ENCODE data around the gene PRSS22.

The PRSS22 gene

GRCh38 chr16:2857451-2858244 is at the start of gene PRSS22:
Gene PRSS22, minus strand, starts transcription at chr16:2858170. Its CDS starts 66 bp downstream, at chr16:2858104.
- no peak for TF ChIP-seq POLR2A (IDR thresholded peaks at IDR 0.05; ENCODE audit: low read length)
- no peak for TF ChIP-seq GATA1 (IDR thresholded peaks at IDR 0.05; ENCODE audit: low read depth, low read length)
- no peak for DNase-seq

- DNase-seq: peak; percentile 72 to 76
Observed at GRCh38 chr16:2907084-2907753, 49.2 kb upstream of the PRSS22 start.

GRCh38 chr16:2905988-2906387 is 48.0 kb upstream of the PRSS22 start:
- TF ChIP-seq POLR2A (IDR thresholded peaks at IDR 0.05; ENCODE audit: low read length): no peak
- no peak for TF ChIP-seq GATA1 (IDR thresholded peaks at IDR 0.05; ENCODE audit: low read depth, low read length)
- DNase-seq: no peak

GRCh38 chr16:2905241-2905987 is 47.4 kb upstream of the PRSS22 start:
- no peak for TF ChIP-seq GATA1 (IDR thresholded peaks at IDR 0.05; ENCODE audit: low read depth, low read length)
- TF ChIP-seq POLR2A (IDR thresholded peaks at IDR 0.05; ENCODE audit: low read length): peak; percentile 87
- DNase-seq: peak; percentile 98

- DNase-seq: no peak
- no peak for TF ChIP-seq GATA1 (IDR thresholded peaks at IDR 0.05; ENCODE audit: low read depth, low read length)
- TF ChIP-seq POLR2A (IDR thresholded peaks at IDR 0.05; ENCODE audit: low read length): no peak
Observed at GRCh38 chr16:2904922-2905240, 46.9 kb upstream of the PRSS22 start.

GRCh38 chr16:2904100-2904921 is 46.3 kb upstream of the PRSS22 start:
- DNase-seq: peak; percentile 90 to 93
- TF ChIP-seq POLR2A (IDR thresholded peaks at IDR 0.05; ENCODE audit: low read length) (peak; percentile 51), GATA1 (IDR thresholded peaks at IDR 0.05; ENCODE audit: low read depth, low read length) (no peak)

- TF ChIP-seq GATA1 (IDR thresholded peaks at IDR 0.05; ENCODE audit: low read depth, low read length): no peak
- no peak for TF ChIP-seq POLR2A (IDR thresholded peaks at IDR 0.05; ENCODE audit: low read length)
- DNase-seq: no peak
Observed at GRCh38 chr16:2902337-2903130, 44.6 kb upstream of the PRSS22 start.

GRCh38 chr16:2900526-2901075 is 42.6 kb upstream of the PRSS22 start:
- TF ChIP-seq POLR2A (IDR thresholded peaks at IDR 0.05; ENCODE audit: low read length): no peak
- TF ChIP-seq GATA1 (IDR thresholded peaks at IDR 0.05; ENCODE audit: low read depth, low read length): no peak
- DNase-seq: no peak

GRCh38 chr16:2899564-2900072 is 41.6 kb upstream of the PRSS22 start:
- TF ChIP-seq POLR2A (IDR thresholded peaks at IDR 0.05; ENCODE audit: low read length): no peak
- no peak for TF ChIP-seq GATA1 (IDR thresholded peaks at IDR 0.05; ENCODE audit: low read depth, low read length)
- no peak for DNase-seq

GRCh38 chr16:2898831-2899563 is 41.0 kb upstream of the PRSS22 start:
- TF ChIP-seq GATA1 (IDR thresholded peaks at IDR 0.05; ENCODE audit: low read depth, low read length) (no peak), POLR2A (IDR thresholded peaks at IDR 0.05; ENCODE audit: low read length) (no peak)
- DNase-seq: no peak

GRCh38 chr16:2897110-2897509 is 39.1 kb upstream of the PRSS22 start:
- no peak for TF ChIP-seq POLR2A (IDR thresholded peaks at IDR 0.05; ENCODE audit: low read length)
- TF ChIP-seq GATA1 (IDR thresholded peaks at IDR 0.05; ENCODE audit: low read depth, low read length): no peak
- no peak for DNase-seq

GRCh38 chr16:2896480-2897010 is 38.6 kb upstream of the PRSS22 start:
- no peak for DNase-seq
- TF ChIP-seq GATA1 (IDR thresholded peaks at IDR 0.05; ENCODE audit: low read depth, low read length): no peak
- no peak for TF ChIP-seq POLR2A (IDR thresholded peaks at IDR 0.05; ENCODE audit: low read length)
